ENCODE measurements around the gene TMSB4X.
"Not testable (repeated sequence)": the region's sequence is repeated elsewhere in the genome, so short reads cannot be mapped to it uniquely, and the experiment has no call there.

The TMSB4X gene

GRCh38 chrX:12955882-12956703 is 18.8 kb upstream of the TMSB4X start:
- no peak for DNase-seq (ENCODE audit: low spot score)

- no peak for DNase-seq (ENCODE audit: low spot score)
Observed at GRCh38 chrX:12956704-12957534, 18.0 kb upstream of the TMSB4X start.

GRCh38 chrX:12958059-12958458 is 16.9 kb upstream of the TMSB4X start:
- no peak for DNase-seq (ENCODE audit: low spot score)

GRCh38 chrX:12958461-12958860 is 16.4 kb upstream of the TMSB4X start:
- no peak for DNase-seq (ENCODE audit: low spot score)

- DNase-seq (ENCODE audit: low spot score), result no peak
Observed at GRCh38 chrX:12961196-12961718, 13.7 kb upstream of the TMSB4X start.

GRCh38 chrX:12962041-12962504 is 12.8 kb upstream of the TMSB4X start:
- DNase-seq (ENCODE audit: low spot score), result no peak

GRCh38 chrX:12963210-12963850 is 11.6 kb upstream of the TMSB4X start:
- not testable (repeated sequence) for DNase-seq (ENCODE audit: low spot score)

GRCh38 chrX:12965131-12965940 is 9.6 kb upstream of the TMSB4X start:
- no peak for DNase-seq (ENCODE audit: low spot score)

- DNase-seq (ENCODE audit: low spot score), result no peak
Observed at GRCh38 chrX:12966151-12966550, 8.8 kb upstream of the TMSB4X start.

- DNase-seq (ENCODE audit: low spot score), result no peak
Observed at GRCh38 chrX:12967711-12968465, 7.0 kb upstream of the TMSB4X start.

GRCh38 chrX:12970691-12971202 is 4.2 kb upstream of the TMSB4X start:
- no peak for DNase-seq (ENCODE audit: low spot score)

GRCh38 chrX:12971282-12972003 is 3.5 kb upstream of the TMSB4X start:
- DNase-seq (ENCODE audit: low spot score), result no peak

GRCh38 chrX:12972243-12972642 is 2.7 kb upstream of the TMSB4X start:
- DNase-seq (ENCODE audit: low spot score), result no peak

GRCh38 chrX:12972878-12973560 is 1.9 kb upstream of the TMSB4X start:
- DNase-seq (ENCODE audit: low spot score), result no peak

GRCh38 chrX:12973561-12974304 is 1.2 kb upstream of the TMSB4X start:
- DNase-seq (ENCODE audit: low spot score), result no peak

- DNase-seq (ENCODE audit: low spot score), result peak; percentile 30
Observed at GRCh38 chrX:12974305-12974795, 560 bp upstream of the TMSB4X start.

- DNase-seq (ENCODE audit: low spot score), result no peak
Observed at GRCh38 chrX:12975670-12975965, 708 bp downstream of the TMSB4X start.

- no peak for DNase-seq (ENCODE audit: low spot score)
Observed at GRCh38 chrX:12975991-12976558, 1.2 kb downstream of the TMSB4X start.

All from kidney capillary endothelial cell (primary cell).